Measurements from ENCODE around the gene RPL36.

DNA sequence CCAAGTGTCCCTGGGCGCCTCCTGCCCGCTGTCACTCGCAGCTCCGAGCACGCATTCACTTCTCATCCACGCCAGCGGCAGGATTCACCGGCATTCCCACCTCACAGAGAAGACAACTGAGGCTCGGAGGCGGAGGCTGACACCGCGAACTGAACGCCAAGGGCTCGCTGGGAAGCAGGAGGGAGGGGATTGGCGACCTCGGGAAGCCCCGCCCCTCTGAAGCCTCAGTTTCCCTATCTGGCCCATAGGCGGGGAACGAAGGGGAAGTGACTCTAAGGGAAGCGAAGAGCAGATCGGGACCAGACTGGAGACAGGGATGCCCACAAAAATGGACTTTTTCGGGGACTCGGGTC, 10.0 kb upstream of the RPL36 start:
- TF ChIP-seq, protein P1, sequence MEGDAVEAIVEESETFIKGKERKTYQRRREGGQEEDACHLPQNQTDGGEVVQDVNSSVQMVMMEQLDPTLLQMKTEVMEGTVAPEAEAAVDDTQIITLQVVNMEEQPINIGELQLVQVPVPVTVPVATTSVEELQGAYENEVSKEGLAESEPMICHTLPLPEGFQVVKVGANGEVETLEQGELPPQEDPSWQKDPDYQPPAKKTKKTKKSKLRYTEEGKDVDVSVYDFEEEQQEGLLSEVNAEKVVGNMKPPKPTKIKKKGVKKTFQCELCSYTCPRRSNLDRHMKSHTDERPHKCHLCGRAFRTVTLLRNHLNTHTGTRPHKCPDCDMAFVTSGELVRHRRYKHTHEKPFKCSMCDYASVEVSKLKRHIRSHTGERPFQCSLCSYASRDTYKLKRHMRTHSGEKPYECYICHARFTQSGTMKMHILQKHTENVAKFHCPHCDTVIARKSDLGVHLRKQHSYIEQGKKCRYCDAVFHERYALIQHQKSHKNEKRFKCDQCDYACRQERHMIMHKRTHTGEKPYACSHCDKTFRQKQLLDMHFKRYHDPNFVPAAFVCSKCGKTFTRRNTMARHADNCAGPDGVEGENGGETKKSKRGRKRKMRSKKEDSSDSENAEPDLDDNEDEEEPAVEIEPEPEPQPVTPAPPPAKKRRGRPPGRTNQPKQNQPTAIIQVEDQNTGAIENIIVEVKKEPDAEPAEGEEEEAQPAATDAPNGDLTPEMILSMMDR (IDR thresholded peaks at IDR 0.05): no peak
- TF ChIP-seq POLR2A (IDR thresholded peaks at IDR 0.05; ENCODE audit: low read depth): no peak
- no peak for TF ChIP-seq EP300 (IDR thresholded peaks at IDR 0.05)
- no peak for TF ChIP-seq POLR2AphosphoS5 (IDR thresholded peaks at IDR 0.05)
